Activated T-cell treated with anti-CD3 and anti-CD28 coated beads for 48 hours (primary cell): ENCODE measurements around the gene PGBD5.
A peak's percentile ranks its signal among the peaks of the same experiment; 100 is the strongest.

Source experiments
- DNase-seq: peaks from one replicate; pipeline ENCODE4 v3.0.0-alpha.2; 2020; ENCODE audit warnings: low read depth

The PGBD5 gene

DNA sequence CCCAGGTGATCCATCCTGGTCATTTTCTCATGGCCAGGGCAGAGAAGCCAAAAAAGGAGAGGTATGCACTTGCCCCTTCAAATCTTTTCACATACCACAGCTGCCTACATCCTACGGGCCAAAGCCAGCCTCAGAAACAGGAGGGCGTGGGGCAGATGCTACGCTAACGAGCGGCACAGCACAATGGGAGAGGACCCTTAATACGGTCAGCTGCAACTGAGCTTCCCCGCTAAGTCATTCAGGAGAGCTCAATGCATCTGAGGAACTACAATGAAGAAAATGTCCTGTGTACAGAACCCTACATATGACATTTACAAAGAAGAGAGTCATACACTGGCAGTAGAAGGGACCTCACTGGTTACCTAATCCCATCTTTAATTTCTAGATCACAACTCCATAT, 78.2 kb downstream of the PGBD5 start:
- no peak for DNase-seq

- DNase-seq: no peak
Measured at GRCh38 chr1:230345139-230345885, 80.8 kb downstream of the PGBD5 start.

DNA sequence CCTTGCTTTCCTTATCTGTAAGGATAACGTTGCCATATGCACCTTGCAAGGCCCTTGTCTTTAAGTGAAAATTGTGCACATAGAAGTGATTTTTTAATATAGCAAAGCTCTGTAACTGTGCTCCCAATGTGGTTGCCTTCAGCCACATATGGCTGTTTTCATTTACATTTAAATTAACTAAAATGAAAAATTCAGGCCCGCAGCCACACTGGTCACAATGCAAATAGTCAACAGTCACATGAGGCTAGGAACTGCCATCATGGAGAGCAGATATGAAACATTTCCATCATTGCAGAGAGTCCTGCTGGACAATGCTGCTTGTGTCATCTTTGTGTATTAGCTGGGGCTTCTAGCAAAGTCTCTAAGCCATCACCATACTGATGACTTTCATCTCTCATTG, 83.4 kb downstream of the PGBD5 start:
- no peak for DNase-seq

- no peak for DNase-seq
Measured at GRCh38 chr1:230342019-230342418, 84.1 kb downstream of the PGBD5 start.

GRCh38 chr1:230341162-230341546, 85.0 kb downstream of the PGBD5 start:
- no peak for DNase-seq

DNA sequence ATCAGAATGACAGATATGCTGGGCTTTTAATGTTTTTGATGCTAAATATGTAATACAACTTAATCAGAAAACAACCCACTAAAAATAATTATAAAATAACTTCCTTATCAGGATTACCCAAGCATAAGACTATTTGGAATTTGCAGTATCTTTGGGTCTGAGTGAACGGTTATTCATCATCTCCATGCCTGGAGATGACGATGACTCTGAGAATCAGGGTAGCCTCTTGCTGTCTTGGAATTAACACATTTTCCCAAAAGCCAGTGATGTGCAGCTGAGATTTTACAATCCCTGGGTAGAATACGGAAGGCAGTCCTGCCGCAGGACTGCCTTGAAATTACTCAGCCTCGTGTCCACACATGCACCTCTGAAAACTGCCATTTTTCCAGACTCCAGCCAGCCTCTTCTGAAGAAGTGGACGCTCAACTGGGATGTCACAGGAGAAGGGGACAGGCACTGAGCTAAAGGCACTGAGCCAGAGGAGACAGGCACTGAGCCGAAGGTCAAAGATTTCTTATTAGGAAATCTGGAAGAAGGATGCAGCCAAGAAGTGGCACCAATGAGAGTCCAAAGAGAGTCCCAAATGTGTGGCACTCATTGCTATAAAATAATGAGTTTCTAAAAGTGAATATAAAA, 85.5 kb downstream of the PGBD5 start:
- no peak for DNase-seq

DNA sequence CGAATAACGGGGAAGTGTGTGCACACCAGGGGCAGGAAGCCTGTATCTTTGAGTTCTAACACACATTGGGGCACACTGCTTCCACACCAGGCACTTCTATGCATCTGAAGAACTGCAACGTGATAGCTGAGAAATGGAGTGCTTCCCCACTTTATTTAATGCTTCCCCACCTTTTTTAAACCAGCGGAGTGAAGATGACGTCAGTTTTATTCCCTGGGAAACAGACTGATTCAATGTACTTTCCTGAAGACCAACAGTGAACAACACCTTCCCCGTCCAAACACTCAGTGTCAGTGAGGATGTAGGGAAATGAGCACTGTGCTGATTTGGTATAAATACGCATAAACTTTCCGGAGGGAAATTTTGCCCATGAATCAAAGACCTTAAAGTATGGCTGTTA, 87.1 kb downstream of the PGBD5 start:
- DNase-seq: no peak

DNA sequence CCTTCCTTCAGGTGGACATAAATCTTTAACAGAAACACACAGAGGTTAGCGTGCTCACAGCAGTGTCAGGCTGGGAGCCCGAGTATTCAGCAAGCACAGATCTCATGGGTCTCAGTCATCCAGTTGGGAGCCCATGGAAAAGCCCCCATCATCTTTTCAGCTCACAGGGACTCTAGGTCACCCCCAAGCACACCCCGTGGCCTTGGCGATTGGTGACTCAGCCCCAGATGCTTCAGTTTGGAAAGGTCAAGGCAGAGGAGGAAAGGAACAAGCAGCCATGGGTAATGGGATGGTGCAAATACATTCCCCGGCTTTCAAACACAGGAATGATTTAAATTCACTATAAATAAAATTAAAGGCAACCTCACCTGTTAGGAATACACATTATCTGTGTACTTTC, 88.9 kb downstream of the PGBD5 start:
- DNase-seq: no peak

DNA sequence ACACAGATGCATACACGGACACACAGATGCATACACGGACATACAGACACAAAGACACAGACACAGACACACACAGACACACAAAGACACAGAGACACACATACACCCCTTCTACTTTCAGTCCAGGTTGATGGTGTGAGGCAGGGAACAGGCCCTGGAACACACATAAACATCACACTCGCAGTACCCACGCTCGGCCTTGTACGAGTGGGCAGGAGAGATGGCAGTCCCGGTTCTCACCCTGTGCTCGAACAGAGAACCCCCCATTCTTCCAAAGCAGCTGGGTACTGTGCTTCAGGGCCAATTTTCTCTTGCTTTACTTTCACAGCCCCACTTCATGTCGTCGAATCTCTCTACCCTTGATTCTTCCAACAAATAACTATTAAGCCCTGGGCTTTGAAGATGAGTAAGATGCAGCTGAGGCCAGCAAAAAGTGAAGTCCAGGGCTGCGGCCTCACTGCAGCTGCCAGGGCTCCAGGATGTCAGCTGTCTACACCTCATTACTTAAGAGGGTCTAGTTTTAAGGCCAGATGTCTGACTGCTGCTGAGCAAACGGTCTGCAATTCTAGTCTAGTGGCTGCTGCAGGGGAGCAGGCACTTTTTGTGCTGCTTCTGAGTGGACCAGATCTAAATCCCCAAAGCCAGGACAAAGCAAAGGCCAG, 90.1 kb downstream of the PGBD5 start:
- no peak for DNase-seq

GRCh38 chr1:230334447-230334837, 91.7 kb downstream of the PGBD5 start:
- no peak for DNase-seq

DNA sequence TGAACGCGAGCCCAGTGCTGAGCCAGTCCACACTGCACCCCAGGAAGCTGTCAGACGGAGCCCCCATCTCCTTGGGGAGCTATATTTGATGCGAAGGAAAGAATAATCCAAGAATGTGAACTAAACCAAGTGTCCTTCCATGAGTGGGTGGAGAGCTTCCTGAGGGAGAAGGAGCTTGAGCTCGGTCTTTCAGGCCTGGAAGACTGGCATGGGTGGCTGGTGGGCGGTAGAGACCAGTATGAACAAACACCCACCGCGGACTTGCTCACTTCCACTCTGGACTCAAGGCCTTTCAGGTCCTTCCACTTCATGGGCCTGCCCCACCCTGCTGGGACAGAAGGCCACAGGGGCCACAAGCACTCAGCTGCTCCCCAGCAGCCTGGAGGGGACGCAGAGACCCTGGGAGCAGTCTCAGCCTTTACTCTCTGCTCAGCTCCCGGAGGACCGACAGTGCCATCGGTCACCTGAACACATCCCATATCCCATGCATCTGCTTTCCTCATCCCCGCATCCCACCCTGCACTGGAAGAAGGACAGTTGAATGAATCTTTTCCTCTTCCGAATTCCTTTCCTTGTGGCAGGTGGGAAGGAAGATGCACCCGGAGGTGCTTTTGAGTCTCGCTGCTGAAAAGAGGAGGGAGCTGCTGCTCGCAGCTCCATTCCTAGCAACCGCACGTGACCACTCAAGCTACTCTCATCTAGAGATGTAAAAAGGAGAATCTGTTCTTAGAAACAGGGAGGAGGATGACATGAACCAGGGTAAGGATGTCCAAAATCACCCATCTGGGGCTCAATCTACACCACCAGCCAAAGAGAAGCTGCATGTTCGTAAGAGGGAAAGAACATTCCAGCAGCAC, 92.3 kb downstream of the PGBD5 start:
- no peak for DNase-seq

DNA sequence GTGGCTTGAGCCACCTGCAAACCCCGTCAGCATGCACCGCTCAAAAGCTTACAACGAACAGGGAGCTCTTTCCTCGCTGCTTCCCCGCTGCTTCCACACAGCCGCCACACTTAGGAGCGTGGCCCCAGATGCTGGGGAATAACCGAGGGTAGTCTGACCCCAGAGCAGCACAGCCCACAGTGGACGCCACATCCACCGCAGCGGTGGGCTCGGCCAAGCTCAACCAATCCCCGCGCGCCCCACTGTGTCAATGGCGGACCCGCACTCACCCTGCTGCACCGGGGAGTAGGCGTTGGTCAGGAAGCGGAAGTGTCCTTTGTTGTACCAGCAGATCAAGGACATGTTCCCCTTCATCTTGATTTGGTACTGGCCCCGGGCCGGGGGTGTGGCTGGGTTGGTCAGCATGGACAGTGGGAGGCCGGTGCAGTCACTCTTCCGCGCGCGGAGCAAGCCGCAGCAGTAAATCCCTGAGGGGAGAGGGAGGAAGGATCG, 93.5 kb downstream of the PGBD5 start:
- DNase-seq: no peak

DNA sequence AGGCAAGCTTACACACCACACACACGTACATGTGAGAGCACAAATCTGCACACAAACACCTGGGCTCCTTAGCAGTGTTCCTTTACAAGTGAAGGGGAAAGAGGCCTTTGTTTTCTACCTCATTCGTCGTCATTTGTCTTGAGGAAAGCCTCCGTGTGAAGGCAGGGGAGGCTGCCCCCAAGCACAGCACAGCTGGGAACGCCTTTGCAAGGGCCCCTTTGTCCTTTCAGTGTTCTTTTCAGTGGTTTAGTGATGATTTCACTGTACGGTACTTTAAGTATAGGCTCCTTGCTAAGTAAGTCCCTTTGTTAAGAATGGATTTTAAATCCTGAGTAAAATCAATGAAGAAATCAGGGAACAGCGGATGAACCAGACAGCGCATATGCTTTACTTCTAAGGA, 94.1 kb downstream of the PGBD5 start:
- no peak for DNase-seq

DNA sequence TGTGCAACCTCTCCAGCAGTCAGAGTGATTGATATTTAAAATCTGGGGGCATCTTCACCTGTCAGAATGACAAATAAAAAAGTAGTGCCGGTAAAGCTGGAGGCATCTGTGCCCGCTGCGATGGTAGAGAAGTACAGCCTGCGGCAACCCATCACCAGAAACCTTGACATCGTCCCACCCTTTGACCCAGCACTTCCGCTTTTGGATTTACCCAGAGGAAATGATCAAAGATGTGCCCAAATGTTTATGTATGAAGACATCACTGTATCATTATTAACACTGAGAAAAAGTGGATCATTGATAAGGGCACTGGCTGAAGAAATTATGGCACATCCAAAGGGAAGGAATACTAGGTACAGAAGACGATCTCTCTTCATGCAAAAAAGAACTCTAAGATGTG, 96.0 kb downstream of the PGBD5 start:
- no peak for DNase-seq

GRCh38 chr1:230328342-230329015, 97.7 kb downstream of the PGBD5 start:
- no peak for DNase-seq

DNA sequence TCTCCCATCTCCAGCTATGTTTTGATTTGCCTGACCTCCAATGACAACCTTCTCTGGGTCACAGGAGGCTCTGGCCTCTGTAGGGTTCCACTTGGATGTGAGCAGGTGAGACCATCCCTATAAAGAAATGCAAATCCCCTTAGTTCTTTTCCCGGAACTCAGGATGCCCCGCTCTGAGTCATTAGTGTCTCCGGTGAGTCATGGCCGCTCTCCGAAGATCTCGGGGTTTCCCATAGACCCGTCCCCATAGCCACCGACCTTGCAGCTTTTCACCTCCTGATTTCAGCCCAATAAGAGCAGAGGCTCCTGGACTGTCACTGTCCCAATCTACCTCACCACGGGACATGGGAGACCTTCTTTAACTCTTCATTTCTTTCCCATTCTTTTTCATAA, 98.2 kb downstream of the PGBD5 start:
- DNase-seq: peak; percentile 16

DNA sequence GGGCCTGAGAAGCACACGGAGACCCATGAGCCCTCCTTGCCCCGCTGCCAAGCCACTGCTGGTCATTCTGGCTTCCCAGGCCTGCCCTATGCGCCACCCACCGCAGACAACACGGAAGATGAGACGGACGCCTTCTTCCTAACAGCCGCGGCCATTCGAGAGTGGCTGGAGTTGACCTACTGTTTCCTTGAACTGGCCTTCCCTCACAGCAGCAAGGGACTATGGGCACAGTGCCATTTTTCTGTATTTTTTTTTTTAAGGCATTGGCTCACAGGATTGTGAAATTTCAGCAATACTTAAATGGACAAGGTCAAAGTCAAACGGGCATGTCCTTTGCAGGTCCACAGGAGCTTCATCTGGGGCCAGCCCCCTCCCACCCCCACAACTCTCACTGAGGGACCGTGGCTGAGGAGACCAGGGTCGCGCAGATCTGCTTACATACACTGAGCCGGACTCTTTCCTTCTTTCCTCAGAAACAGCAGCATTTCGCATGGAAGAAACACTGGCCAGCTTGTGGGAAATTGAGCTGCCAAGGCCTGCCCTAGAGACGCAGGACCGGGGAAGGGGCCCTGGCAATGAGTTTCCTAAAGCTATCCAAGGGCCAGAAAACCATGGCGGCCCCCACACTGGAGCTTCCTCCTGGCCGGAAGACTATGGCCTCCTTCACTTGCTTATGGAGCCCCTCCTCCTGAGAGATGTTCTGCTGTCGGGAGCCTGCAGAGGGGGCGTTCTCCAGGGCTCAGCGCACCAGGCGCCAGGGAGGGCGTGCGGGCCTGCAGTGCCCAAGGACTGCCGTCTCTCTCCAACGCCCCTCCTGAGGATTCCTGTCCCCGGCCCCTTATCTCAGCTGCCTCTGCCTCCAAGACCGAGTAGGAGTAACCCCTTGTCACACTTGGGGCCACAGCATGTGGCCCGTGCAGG, 98.9 kb downstream of the PGBD5 start:
- DNase-seq: no peak

DNA sequence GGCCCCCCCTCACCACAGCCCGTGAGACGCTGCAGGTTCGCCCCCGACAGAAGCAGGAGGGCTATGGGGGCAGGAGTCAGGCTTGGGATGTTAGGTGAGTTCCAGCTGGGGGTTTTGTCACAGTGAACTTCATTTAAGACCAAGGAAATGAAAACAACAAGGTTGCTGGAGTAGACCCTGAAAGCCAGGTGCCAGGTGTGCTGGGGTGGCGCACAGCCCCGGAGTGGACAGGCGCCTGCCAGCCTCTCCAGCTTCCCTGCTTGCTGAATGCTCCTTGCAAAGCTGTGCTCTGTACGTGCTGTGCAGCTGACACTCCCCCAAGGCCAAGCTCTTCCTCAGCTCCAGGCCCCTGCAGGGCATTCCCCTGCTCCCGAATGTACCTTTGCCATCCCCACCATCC, 102.4 kb downstream of the PGBD5 start:
- no peak for DNase-seq

DNA sequence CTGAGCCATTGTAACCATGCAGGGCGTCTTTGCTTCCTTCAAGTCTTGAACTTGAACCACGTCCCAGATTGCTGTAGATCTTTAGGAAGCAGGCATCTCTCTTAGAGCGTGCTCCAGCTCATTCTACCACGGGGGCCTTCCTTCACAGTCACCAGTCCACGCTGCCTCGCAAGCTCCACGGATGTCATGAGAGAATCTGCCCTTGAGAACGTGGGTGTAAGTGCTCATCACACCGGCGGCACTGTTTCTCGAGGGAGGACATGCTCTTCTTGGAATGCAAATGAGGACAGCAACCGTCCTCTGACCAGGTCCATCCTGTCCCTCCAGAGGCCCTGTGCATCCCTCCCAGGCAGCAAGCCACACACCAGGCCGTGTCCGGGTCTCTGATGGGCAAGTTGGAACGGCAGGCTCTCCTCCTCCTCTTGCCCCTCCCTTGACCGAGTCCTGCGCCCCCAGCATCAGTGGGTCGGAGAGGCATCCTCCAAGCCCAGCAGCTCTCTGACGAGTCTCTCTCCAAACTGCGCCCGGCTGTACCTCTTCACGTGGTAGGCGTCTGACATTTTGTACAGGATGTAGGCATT, 103.1 kb downstream of the PGBD5 start:
- no peak for DNase-seq

DNA sequence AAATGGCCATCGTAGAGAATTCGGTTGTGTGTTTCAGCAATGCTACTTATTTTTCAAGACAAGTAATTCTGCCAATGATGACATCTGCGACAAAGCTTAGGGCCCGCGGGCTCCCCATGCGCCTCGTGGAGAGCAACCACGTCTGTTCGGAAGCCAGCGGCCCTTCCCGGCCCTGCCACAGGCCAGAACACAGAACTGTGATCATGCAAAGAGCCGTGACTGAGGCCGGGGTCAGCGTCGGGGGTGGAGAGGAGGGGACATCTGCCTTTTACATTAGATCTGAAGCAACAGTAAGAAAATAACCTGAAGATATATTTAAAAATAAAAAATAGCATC, 103.7 kb downstream of the PGBD5 start:
- DNase-seq: no peak
